ENCODE results near the gene APOBEC3B.
"Not testable (repeated sequence)": the region's sequence is repeated elsewhere in the genome, so short reads cannot be mapped to it uniquely, and the experiment has no call there.

The APOBEC3B gene

GRCh38 chr22:38981992-38982927, at the start of gene APOBEC3B:
APOBEC3B (plus strand) TSS chr22:38982347; CDS start chr22:38982454, 107 bp downstream.
- no peak for DNase-seq

- DNase-seq: peak; percentile 81
Measured at GRCh38 chr22:38935023-38935422, 47.1 kb upstream of the APOBEC3B start.

GRCh38 chr22:38935616-38936015, 46.5 kb upstream of the APOBEC3B start:
- DNase-seq: no peak

DNA sequence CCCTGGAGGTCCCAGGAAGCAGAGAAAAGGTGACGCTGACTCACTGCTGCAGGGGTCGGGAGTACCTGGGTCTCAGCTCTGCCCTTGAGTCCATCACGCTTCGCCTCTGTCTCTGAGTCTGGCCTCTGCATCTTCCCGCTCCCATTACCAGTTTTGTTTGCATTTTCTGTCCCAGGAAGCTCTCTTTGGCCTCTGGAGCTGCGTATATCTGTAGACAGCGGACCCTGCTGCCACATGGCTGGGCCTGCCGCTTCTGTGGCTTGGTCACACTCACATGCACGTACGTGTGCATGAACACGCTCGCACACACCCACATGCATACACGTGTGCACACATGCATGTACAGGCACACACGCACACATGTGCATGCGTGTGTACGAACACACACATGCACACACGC, 45.6 kb upstream of the APOBEC3B start:
- no peak for DNase-seq

GRCh38 chr22:38937036-38937435, 45.1 kb upstream of the APOBEC3B start:
- no peak for DNase-seq

GRCh38 chr22:38937541-38937940, 44.6 kb upstream of the APOBEC3B start:
- DNase-seq: no peak

DNA sequence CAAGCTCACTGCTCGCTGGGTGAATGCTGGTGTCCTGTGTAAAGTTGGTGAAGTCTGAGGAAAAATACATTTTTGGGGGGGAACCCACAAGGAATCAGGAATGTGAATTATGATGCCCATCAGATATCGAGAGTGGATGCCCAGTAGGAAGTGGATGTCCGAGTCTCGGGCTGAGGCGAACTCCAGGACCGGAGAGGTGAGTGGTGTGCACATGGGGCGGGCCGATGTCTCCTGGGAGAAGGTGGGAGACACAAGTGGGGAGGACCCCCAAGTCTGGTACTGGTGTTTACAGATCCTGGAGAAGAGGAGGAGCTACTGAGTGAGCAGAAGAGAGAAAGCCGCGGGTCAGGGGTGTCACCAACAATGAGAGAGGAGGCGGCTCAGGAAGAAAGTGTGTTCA, 43.9 kb upstream of the APOBEC3B start:
- no peak for DNase-seq

- no peak for DNase-seq
Measured at GRCh38 chr22:38938925-38939324, 43.2 kb upstream of the APOBEC3B start.

GRCh38 chr22:38940811-38941384, 41.2 kb upstream of the APOBEC3B start:
- no peak for DNase-seq

DNA sequence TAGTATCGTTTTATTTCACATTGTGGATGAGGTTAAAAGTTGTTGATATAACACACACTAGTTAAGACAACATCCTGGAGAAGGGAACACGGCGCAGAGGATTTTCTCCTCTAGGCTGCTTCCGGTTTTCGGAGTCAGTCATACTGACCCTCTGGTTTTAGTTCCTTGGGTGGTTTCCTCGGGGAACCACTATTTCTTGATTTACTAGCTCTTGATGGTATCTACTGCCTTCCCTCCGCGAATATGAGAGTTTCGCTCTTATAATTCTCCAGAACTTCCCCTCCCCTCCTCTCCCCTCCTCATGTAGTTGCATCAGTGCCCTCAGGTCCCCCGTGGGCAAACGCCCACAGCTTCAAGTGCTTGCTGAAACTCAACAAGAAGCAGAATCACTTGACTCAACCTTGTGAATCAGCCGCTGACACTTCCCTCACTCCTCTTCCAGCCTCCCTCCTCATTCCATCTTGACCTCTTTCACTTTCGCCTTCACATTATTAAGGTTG, 40.6 kb upstream of the APOBEC3B start:
- DNase-seq: no peak

DNA sequence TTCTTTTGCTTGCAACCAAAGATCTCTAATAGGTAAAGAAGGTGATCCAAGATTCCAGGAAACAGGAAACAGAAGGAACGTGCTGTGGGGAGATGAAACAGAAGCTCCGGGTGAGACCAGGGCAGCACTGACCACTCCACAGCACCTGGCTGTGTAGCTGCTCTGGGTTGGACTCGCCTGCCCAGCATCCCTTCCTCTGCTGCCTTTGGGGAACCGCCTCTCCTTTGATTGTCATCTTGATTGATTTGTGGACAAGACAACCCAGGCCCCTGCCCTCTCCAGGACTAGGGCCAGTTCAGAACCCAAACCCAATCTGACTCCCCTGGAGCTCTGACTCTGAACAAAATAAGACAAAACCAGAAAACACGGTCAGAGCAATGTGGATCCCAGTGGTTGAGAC, 39.4 kb upstream of the APOBEC3B start:
- DNase-seq: no peak

DNA sequence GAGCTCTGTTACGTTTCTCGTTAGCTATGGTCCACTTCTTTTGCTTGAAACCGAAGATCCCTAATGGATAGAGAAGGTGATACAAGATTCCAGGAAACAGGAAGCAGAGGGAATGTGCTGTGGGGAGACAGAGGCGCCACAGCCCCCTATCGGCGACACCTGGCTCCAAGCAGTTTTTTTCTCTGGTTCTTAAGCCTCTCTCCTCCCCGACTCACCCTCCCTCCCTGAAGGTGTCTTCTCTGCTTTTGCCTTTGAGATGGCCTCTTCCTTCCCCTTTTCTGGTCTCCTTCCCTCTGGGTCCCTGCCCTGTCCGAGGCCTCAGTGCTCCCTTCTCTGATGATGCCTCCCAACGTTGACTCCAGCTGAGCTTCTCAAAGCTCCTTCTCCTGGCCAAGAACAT, 38.9 kb upstream of the APOBEC3B start:
- DNase-seq: no peak

- no peak for DNase-seq
Measured at GRCh38 chr22:38943882-38944281, 38.3 kb upstream of the APOBEC3B start.

DNA sequence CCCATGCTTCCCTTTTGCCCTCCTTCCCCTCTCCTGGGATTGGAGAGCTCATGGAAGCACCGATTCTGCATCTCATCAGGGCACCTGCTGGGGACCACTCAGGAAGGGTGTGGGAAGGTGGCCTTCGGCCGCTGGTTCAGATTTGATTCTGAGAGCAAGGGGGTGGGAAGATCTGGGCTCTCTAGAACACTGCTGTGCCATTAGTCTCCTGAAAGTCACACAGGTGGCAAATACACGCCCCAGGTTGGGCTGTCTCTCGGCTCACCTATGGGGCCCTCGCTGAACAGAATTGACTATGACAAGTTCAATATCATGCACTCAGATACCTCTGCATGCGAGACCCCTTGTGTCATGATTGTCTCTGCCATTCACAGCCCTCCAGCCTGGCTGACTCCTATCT, 37.5 kb upstream of the APOBEC3B start:
- no peak for DNase-seq

- not testable (repeated sequence) for DNase-seq
Measured at GRCh38 chr22:38945706-38946338, 36.3 kb upstream of the APOBEC3B start.

GRCh38 chr22:38946771-38947170, 35.4 kb upstream of the APOBEC3B start:
- no peak for DNase-seq

DNA sequence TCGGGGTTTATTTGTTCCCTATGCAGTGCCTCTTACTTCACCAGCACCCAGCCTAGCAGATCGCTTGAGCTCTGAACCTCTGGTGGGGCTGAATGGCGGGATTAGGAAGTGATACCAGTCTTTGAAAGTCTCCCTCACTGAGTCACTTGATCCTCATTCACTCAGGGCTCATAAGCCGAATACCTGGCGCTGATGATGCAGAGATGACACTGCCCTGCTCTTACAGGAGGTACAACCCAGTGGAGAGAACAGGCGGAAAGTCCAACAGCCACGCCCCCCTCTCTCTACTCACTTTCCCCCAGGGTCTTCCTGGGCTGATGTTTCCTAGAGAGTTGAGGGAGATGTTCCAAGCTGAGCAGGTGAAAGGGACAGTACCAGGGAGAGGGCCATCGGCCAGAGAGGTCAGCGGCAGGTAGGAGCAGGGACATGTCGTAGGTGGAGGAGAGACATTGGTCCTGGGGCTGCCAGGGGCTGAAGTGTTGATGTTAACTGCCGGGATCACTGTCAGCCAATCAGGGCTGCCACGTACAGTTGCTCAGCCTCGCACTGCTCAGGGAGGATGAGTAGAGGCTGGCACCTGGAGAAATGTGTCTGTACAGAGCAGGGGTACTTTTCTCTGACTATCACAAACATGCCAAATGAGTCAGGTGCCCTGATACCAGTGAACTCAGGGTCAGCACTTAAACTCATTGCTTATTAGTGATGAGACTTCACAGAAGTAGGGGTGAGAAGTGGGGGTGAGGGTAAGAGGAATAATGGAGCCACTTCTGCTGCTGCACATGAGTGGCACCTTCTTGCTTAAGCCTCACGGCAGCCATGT, 34.6 kb upstream of the APOBEC3B start:
- no peak for DNase-seq

GRCh38 chr22:38948181-38948940, 33.8 kb upstream of the APOBEC3B start:
- no peak for DNase-seq

GRCh38 chr22:38949889-38950405, 32.2 kb upstream of the APOBEC3B start:
- no peak for DNase-seq

DNA sequence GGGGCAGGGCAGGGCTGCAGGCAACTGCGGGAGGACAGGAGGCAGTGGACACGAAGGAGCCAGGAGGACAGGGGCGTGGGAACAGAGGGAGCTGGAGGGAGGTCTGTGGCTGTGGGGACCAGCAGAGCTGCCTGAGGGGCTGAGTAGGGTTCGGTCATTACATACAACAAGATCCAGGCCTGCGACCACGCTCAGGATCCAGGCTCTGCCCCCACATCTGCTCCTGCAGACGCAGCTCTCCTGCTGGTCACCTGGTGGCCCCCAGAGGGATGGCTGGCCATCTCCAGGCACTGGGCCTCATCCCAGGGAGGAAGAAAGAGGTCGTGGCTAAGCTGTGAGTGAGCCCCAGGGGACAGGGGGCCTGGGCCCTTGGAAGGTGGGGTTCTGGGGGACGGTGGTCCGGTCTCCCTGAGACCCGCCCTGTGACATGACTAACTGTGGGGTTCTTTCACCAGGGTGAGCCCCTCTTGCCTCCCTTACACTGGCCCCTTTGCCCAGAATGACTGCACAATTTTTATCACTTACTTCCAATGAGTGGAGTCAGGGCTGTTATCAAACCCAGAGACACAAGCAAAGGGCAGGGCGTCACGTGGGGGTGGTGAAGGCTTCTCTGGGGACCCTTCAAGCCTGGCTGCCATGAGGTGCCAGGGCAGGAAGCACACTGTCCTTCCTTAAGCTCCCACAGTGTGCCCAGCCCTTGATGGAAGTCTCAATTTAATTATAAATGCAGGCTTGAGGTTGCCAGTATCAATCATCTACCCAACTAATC, 31.4 kb upstream of the APOBEC3B start:
- no peak for DNase-seq

DNA sequence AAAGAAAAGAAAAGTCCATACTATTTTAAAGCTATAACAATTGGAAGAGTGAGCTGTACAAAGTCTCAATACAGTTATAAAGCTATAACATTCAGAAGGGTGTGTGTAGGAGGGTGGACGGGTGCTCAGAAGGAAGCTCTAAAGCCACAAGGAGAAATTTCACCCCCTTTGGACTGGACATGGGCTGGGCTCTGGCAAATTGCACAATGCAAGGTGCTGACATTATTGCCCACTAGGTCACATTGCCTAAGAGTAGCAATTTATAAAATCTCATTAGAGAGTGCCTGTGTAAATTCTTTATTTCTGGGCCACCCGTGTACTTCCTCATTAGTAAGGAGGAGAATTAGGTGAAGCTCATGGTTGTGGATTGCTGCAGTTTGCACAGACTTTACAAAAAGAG, 30.4 kb upstream of the APOBEC3B start:
- DNase-seq: no peak

Data from NCI-H1436 treated with DMSO at 0.1 percent for 48 hours (cell line).